ENCODE measurements around the gene CLK1. TPM values are rescaled to one million over a fixed set of nuclear protein-coding genes. Genes with fewer than 3 reads are reported as not detected.

The CLK1 gene
- total RNA-seq, 1 experiment from 2014 or later: 46.8 TPM

GRCh38 chr2:200863782-200864175, 679 bp downstream of the CLK1 start:
- Mint-ChIP-seq H3K4me3 (peak overlapping the region; percentile 94 to 97), H3K4me1 (peaks cover 22 to 23% of the 10 kb centered on the region in 2 experiments), H3K27me3 (ENCODE audit: low read depth) (no peaks in the 10 kb centered on the region), H3K27ac (peak overlapping the region; percentile 98 to 99 (median 99)), H3K9me3 (no peaks in the 10 kb centered on the region), H3K36me3 (ENCODE audit: insufficient read depth in 1 of 3, low read depth in 3 of 3) (peaks cover 18 to 38% (median 34%) of the 10 kb centered on the region in 3 experiments)
- H3K27me3 ChIP-seq (ENCODE audit: insufficient read depth, low read length): no peaks in the 10 kb centered on the region
- H3K79me1 ChIP-seq (ENCODE audit: insufficient read depth, low read depth, low read length, poor library complexity, severe bottlenecking): peaks cover under 1% of the 10 kb centered on the region
- no peak overlapping the region for H2AFZ ChIP-seq (ENCODE audit: low read length)
- H3K14ac ChIP-seq (ENCODE audit: insufficient read depth, low read length): peak overlapping the region; percentile 94
- no peak for TF ChIP-seq CTCF (conservative IDR thresholded peaks at IDR 0.05)
- no peak overlapping the region for H3K23ac ChIP-seq (ENCODE audit: insufficient read length, low read depth, low read length)
- no peak for DNase-seq
- peak overlapping the region; percentile 53 for H4K91ac ChIP-seq (ENCODE audit: insufficient read length, low read depth, low read length)
- peak overlapping the region; percentile 43 for H2BK5ac ChIP-seq (ENCODE audit: insufficient read length, low read length)
- peak overlapping the region; percentile 8 for H4K5ac ChIP-seq (ENCODE audit: insufficient read length, low read depth, low read length)
- peak overlapping the region; percentile 97 for H3K9ac ChIP-seq (ENCODE audit: extremely low read depth, insufficient read length, low read length)
- peaks cover 25% of the 10 kb centered on the region; the same call in 1 of the 2 replicates for H3K79me2 ChIP-seq (ENCODE audit: insufficient read depth, low read length)
- H3K56ac ChIP-seq (ENCODE audit: insufficient read length, low read depth, low read length): peak overlapping the region; percentile 64
- peak overlapping the region; percentile 72 for H3K4me2 ChIP-seq (ENCODE audit: insufficient read depth, insufficient read length, low read length)
- no peaks in the 10 kb centered on the region for H4K20me1 ChIP-seq (ENCODE audit: control insufficient read depth, insufficient read depth, insufficient read length)
- no peak overlapping the region for H3T11ph ChIP-seq (ENCODE audit: low read length)
- H3K18ac ChIP-seq (ENCODE audit: insufficient read length, low read depth, low read length): peak overlapping the region; percentile 12
- no peaks in the 10 kb centered on the region for H3K4me1 ChIP-seq (ENCODE audit: insufficient read depth, low read length)
- H2AK5ac ChIP-seq (ENCODE audit: insufficient read length, low read length): peak overlapping the region; percentile 2
- WGBS (ENCODE audit: extremely low coverage, insufficient read length, low lambda C conversion rate): no CpG with 5 or more reads among the region's 19 CpGs
- no peak overlapping the region; the same call in 1 of the 2 replicates for H3K4ac ChIP-seq (ENCODE audit: low read depth, low read length)
- H2BK15ac ChIP-seq (ENCODE audit: low read depth, low read length): no peak overlapping the region
- H4K8ac ChIP-seq (replicated peaks; ENCODE audit: insufficient read length, low read depth, low read length): peak overlapping the region; percentile 34
- H3K23me2 ChIP-seq (ENCODE audit: insufficient read length, low read depth, low read length, poor library complexity, severe bottlenecking): peaks cover 10% of the 10 kb centered on the region
- H3K27ac ChIP-seq (ENCODE audit: insufficient read length, low read depth, low read length): peak overlapping the region; percentile 36
- no peak overlapping the region for H2BK12ac ChIP-seq (ENCODE audit: insufficient read length, low read depth, low read length)
- no peak overlapping the region for H2BK120ac ChIP-seq (ENCODE audit: low read depth, low read length, poor library complexity, severe bottlenecking)
- no peak overlapping the region for H2BK20ac ChIP-seq (ENCODE audit: low read depth, low read length, poor library complexity, severe bottlenecking)
- H3K9me3 ChIP-seq (ENCODE audit: control insufficient read depth, low read depth, low read length): no peaks in the 10 kb centered on the region

All from H9 (cell line).